NCI-H2107 treated with DMSO at 0.1 percent for 48 hours (cell line): ENCODE results near the gene AP3S1.
A peak's percentile ranks its signal among the peaks of the same experiment; 100 is the strongest.
"Not testable (repeated sequence)": the region's sequence is repeated elsewhere in the genome, so short reads cannot be mapped to it uniquely, and the experiment has no call there.

Source experiments
- DNase-seq: peaks from one replicate; lab custom pipeline; 2025; ENCODE audit not compliant: unreplicated experiment; lab: John Stamatoyannopoulos, UW

The AP3S1 gene

DNA sequence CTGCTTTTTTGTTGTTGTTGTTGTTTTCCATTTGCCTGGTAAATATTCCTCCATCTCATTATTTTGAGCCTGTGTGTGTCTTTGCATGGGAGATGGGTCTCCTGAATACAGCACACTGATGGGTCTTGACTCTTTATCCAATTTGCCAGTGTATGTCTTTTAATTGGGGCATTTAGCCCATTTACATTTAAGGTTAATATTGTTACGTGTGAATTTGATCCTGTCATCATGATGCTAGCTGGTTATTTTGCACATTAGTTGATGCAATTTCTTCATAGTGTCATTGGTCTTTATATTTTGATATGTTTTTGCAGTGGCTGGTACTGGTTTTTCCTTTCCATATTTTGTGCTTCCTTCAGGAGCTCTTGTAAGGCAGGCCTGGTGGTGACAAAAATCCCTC is 16.8 kb upstream of the AP3S1 start:
- not testable (repeated sequence) for DNase-seq

DNA sequence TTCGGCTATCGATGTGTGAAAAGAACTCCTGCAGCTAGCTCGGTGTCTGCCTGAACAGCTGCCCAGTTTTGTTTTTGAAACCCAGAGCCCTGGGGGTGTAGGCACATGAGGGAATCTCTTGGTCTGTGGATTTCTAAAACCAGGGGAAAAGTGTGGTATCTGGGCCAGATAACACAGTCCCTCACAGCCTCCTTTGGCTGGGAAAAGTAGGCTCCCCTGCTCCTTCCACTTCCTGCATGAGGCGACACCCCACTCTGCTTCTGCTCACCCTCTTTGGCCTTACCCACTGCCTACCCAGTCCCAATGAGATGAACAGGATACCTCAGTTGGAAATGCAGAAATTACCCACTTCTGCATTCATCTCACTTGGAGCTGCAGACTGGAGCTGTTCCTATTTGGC is 15.8 kb upstream of the AP3S1 start:
- no peak for DNase-seq

- no peak for DNase-seq
These were observed 11.8 kb upstream of the AP3S1 start for GRCh38 chr5:115829913-115830312.

DNA sequence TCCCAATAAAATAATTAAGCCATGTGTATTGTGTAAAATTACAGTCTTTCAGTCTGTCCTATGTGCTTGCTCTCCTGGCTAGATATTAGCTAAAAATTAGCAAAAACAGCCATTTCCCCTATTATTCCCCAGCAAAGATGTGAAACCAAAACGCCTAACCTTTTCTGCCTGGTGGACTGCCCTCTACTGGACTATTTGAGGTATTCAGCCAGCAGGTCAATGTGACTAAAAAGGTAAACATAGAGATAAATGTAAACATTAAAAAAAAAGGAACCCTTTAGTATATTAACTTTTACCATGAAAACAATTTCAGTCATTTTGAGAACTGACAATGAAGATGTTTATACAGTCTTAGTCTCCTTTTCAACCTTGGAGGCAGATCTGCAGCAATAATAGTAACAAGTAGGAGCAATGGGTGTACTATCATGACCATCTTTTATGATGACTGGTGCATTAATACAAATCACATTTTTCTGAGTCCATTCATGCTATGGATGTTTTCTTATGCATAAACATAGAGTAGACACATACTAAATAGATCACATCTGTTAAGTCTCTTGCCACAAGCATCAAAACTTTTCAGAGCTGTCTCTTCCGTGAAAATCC is 10.5 kb upstream of the AP3S1 start:
- no peak for DNase-seq

DNA sequence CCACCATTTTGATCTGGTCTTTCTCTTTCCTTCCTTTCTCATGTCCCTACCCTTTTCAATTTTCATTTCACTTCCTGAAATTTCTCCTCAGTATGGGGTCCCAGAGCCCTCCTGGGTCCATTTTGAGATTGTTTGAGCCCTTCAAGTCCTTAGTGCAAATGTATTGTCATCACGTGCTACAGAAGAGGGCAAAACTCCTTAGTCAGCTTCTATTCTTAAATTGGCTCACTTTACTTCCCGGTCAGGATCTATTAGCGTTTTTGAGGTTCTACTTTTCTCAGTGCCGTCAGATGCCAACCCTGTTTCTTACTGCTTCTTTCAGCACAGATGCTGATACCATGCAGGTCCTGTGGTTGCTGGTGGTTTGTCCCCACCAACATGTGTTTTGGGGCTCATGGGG is 6.3 kb upstream of the AP3S1 start:
- DNase-seq: no peak

DNA sequence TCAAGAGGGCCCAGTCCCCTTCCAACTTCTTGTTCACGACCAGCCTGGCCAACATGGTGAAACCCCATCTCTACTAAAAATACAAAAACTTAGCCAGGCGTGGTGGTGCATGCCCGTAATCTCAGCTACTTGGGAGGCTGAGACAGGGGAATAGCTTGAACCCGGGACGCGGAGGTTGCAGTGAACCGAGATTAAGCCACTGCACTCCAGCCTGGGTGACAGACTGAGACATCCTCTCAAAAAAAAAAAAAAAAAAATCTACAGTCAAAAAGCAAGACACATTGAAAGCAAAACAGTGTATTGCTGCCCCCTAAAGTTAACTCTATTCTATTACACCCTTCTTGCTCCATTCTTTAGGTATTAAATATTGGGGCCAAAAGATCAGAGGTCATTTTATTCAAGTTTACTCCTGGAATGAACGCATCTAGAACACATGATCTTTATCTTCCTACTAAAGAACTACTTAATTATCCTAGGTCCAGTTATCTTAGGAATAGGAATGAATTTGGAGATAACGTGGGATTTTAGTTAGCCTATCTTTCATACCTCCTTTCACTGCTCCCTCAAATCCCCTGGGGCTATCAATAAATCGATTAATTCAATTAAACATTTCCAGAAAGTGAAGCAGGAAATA is 2.7 kb upstream of the AP3S1 start:
- DNase-seq: peak; percentile 14

- DNase-seq: no peak
These were observed 862 bp upstream of the AP3S1 start for GRCh38 chr5:115840873-115841272.

DNA sequence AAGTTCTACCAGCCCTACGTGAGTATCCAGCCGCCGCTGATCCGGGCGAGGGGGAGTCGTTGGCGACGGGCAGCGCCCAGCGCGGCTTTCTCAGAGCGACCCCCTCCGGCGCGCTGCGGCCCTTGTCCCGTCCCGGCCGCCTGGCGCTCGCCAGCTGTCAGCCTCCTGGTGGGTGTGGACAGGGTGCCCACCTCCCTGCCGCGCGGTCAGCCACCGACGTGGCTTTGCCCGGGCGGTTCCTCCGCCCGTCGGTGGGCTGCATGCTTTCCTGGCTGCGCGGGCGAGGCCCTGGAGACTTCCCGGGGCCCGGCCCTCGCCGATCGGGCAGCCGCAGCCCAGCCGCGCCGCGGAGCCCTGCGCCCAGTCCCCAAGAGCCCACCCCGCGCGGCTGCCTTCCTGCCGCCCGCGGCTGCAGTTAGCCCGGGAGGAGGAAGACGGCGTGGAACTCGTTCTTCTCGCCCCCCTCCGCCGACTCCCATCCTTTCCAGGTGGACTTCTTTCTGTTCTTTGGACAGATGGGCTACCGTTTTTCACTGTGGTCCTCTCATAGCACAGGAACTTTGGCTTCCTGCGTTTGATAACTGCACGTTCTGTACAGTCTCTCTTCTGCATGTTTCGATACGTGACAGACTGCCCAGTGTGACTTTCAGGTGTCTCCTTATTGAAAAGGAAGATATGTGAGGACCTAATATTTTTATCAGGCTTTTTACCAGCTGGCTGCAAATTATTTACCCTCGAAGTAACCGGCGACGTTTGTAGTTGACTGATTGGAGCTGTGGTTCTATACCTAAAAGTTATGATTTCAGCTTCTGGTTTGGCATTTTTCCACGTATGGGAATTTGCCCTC is 577 bp downstream of the AP3S1 start:
- no peak for DNase-seq

GRCh38 chr5:115842952-115843351 is 1.2 kb downstream of the AP3S1 start:
- DNase-seq: no peak

DNA sequence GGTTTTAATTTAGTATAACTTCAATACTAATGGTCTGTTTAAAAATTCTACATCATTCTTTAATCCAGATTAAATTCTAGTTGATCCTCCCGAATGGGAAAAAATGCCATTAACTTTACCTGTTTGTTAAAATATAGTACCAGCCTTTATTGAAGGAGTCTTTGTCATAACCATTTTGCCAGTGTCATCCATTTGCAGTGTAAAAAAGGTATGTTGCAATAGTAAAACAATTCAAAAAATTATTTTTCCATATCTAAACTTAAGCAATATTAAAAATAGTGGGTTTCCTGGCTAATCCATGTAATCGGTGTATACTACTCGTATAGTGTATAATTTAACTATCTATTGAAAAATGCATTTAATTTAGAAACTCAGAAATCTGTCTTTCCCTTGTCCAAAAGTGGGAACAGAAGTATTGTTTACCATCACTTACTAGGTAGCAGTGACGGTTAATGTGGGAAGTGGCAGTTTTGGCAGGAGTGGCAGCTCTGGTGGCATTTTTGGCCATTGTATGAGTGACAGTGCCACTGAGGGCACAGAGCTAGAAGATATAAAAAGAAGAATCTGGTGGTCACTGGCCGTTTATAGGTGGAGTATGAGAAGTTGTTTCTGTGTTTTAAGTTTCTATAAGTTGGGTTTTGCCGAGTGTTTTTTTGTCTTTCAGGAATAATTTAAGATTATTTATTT is 1.9 kb downstream of the AP3S1 start:
- no peak for DNase-seq

DNA sequence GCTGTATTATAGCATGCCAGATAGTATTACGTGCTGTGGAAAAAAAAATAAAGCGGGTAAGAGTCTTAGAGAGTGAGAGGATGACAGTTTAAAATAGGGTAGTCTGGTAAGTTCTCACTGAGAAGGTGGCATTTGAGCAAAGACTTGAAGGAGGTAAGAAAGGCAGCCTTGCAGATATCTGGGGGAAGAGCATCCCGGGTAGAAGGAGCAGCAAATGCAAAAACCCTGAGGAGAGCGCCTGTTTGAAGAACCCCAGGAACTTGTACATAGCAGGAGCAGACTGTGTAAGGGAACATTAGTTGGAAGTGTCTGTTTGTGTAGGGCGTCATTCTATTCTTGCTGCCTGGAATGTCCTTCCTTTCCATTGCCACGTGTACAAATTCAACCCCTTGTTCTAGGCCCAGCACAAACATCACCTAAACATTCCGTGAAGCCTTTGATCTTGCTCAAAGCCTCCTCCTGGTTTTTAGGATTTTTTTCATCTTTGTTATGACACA is 2.6 kb downstream of the AP3S1 start:
- no peak for DNase-seq

DNA sequence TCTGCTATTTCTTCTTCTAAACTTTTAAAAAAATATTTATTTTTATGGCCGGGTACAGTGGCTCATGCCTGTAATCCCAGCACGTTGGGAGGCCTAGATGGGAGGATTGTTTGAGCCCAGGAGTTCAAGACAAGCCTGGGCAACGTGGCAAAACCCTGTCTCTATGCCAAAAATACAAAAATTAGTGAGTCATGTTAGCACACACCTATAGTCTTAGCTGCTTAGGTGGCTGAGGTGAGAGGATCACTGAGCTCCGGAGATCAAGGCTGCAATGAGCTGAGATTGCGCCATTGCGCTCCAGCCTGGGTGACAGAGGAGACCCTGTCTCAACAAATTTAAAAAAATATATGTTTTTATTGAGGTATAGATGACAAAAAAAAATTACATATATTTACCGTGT is 5.6 kb downstream of the AP3S1 start:
- no peak for DNase-seq

GRCh38 chr5:115849258-115849798 is 7.6 kb downstream of the AP3S1 start:
- DNase-seq: no peak

- DNase-seq: no peak
These were observed 9.1 kb downstream of the AP3S1 start for GRCh38 chr5:115850744-115851416.

- DNase-seq: no peak
These were observed 12.4 kb downstream of the AP3S1 start for GRCh38 chr5:115854139-115854538.

DNA sequence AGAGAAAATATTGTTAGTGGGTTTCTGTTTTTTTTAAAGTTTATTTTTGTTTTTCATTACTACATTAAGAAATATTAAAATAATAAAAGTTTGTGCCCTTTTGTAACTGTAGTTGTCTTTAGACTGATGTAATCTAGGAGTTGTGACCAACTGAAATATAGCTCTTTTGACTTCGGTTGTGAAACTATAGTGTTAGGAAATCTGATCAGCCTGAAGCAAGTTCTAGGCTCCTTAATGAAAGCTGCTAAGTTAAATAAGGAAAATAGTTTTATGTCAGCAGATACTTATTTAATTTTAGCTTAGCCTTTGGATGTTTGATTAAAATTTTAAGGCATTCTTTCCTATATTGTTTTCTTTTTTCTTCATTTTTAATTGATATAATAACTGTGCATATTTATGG is 14.2 kb downstream of the AP3S1 start:
- DNase-seq: no peak

DNA sequence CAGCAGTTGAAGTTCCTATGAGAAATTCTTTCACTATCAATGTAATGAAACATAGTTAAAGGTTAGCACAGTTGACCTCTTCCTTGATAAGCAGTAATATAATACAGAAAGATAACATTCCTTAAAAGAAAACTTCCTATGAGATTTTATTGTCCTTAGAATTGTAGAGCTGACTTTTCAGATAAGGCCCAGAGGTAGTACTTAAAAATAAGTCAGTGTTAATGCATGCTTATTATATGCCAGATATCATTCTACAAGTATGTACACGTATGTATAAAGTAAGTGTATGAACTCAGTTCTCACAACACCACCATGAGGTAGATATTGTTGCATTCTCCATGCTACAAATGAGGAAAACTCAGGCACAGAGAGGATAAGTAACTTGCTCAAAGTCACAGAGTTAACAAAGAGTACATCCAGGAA is 15.3 kb downstream of the AP3S1 start:
- DNase-seq: no peak

GRCh38 chr5:115857626-115858349 is 16.1 kb downstream of the AP3S1 start:
- no peak for DNase-seq

DNA sequence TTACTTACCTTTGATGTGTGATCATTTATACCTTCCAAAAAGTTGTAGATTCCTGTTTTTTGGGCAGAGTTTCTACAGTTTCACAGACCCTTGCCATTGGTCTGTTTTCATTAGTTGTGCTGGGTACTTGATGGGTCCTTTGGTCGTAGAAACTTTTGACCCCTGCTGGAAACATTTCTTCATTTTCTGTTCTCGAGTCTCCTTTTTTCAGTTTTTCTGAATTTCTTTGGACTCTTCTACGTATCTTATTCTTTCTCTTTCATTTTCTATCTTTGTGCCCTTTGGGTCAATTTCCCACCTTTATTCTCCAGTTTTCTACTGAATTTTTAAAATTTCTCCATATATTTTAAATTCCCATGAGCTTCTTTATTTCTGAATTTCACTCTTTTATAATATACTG is 16.7 kb downstream of the AP3S1 start:
- DNase-seq: no peak

DNA sequence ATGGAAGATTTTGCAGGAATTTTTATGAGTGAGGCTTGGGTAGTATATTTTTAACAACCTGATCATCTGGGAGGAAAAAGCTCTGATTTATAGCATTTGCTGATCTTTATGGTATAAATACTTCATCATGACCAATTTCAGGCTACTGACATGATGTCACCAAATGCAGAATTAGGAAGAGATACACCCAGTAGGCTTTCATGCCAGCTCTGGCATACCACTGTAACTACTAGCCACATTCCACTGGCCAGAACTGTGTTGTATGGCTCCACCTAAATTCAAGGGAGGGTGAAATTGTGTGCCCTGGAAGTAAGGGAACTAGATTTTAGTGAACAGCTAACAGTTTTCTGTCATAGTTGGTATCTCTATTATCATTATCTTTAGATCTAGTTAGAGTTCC is 17.6 kb downstream of the AP3S1 start:
- no peak for DNase-seq
